ENCODE results near the gene PWWP2B. TPM values are rescaled to one million over a fixed set of nuclear protein-coding genes. Genes with fewer than 3 reads are reported as not detected.

Gene PWWP2B
- total and polyA plus RNA-seq, 2 of the 4 experiments (the other 2 are of a cell fraction), result 1.7 to 2.2 TPM

GRCh38 chr10:132357286-132358058 lies 39.5 kb upstream of the PWWP2B start:
- ATAC-seq (ENCODE audit: low read depth) (no peak), DNase-seq (no peak)
- 94% methylated on average over 8 of the region's 15 CpGs; no CpG with 5 or more reads in 1 of the 2 experiments for WGBS, 2 experiments (ENCODE audit: extremely low coverage in 2 of 2, insufficient read length in 1 of 2)
- Histone ChIP-seq H3K4me3 (ENCODE audit: insufficient read depth, low read depth, low read length) (no peak overlapping the region), H3K9ac (ENCODE audit: low read depth, low read length) (no peak overlapping the region), H2BK120ac (ENCODE audit: low read depth, low read length) (no peak overlapping the region), H3K14ac (replicated peaks; ENCODE audit: low read depth, low read length) (no peak overlapping the region), H3K56ac (ENCODE audit: extremely low read depth, insufficient read depth, low read length) (no peak overlapping the region), H3K4me1 (ENCODE audit: control insufficient read depth, insufficient read depth, low read length) (no peaks in the 10 kb centered on the region), H2AK9ac (replicated peaks; ENCODE audit: low read depth, low read length, poor library complexity) (no peak overlapping the region), H4K91ac (ENCODE audit: insufficient read depth, low read depth, low read length) (no peak overlapping the region), H3K9me1 (ENCODE audit: insufficient read depth, low read length) (no peaks in the 10 kb centered on the region), H3K36me3 (ENCODE audit: control insufficient read depth, insufficient read depth, low read length) (peaks cover 1% of the 10 kb centered on the region; the same call in 1 of the 2 replicates), H3K23ac (ENCODE audit: low read depth, low read length) (no peak overlapping the region), H2BK20ac (ENCODE audit: low read depth, low read length) (no peak overlapping the region), H2AK5ac (ENCODE audit: low read depth, low read length) (no peak overlapping the region), H3K18ac (ENCODE audit: low read depth, low read length) (no peak overlapping the region), H4K20me1 (ENCODE audit: insufficient read depth, low read length) (no peaks in the 10 kb centered on the region; the same call in 1 of the 2 replicates), H3K79me1 (ENCODE audit: low read depth in 1 of 2, low read length in 2 of 2) (no peaks in the 10 kb centered on the region), H3K4me2 (ENCODE audit: low read depth, low read length) (no peak overlapping the region), H4K8ac (ENCODE audit: low read depth in 2 of 2, low read length in 2 of 2) (no peak overlapping the region), H3K4ac (ENCODE audit: low read depth, low read length) (no peak overlapping the region), H2BK15ac (ENCODE audit: low read depth, low read length) (no peak overlapping the region), H2BK5ac (ENCODE audit: low read depth, low read length, poor library complexity, severe bottlenecking) (no peak overlapping the region), H3K27me3 (ENCODE audit: control insufficient read depth, insufficient read depth, low read length) (no peaks in the 10 kb centered on the region), H3K9me3 (ENCODE audit: control insufficient read depth, insufficient read depth, low read length) (no peaks in the 10 kb centered on the region), H3K27ac (ENCODE audit: insufficient read depth, low read length) (no peak overlapping the region), H4K5ac (ENCODE audit: low read depth, low read length) (no peak overlapping the region), H2AFZ (replicated peaks; ENCODE audit: low read length, poor library complexity) (no peak overlapping the region)
- in situ Hi-C loops (cut with MboI; ENCODE audit: low sequenced_read_pairs) (no loop called here), dilution Hi-C loops (cut with HindIII; ENCODE audit: low sequenced_read_pairs, unreplicated experiment) (no loop called here), intact Hi-C loops (cut with micrococcal nuclease) (no loop called here)
- no TSS peak for BruUV-seq (replicated peaks)
- CTCF ChIA-PET, result interaction anchor here (0.7 kb wide), 1 partner anchor 861 kb away, joined by 4 read pairs; no protein-coding TSS in a partner anchor
- POLR2A ChIA-PET (ENCODE audit: unreplicated experiment), result no interaction called here
- TF ChIP-seq USF2 (IDR thresholded peaks at IDR 0.05; ENCODE audit: low read depth, low read length), result no peak
- no peak for TF ChIP-seq CHD1 (IDR thresholded peaks at IDR 0.05; ENCODE audit: low read depth, low read length)
- TF ChIP-seq SMC3 (IDR thresholded peaks at IDR 0.05; ENCODE audit: low read depth, low read length), result no peak
- TF ChIP-seq FOS (IDR thresholded peaks at IDR 0.05; ENCODE audit: low read depth, low read length), result no peak
- no peak for TF ChIP-seq NFE2L2 (IDR thresholded peaks at IDR 0.05; ENCODE audit: low read depth, low read length)
- no peak for TF ChIP-seq CEBPB (IDR thresholded peaks at IDR 0.05; ENCODE audit: low read depth, low read length)
- no peak for TF ChIP-seq RCOR1 (IDR thresholded peaks at IDR 0.05; ENCODE audit: insufficient replicate concordance, low read length)
- no peak for TF ChIP-seq MAZ (IDR thresholded peaks at IDR 0.05; ENCODE audit: borderline replicate concordance, low read depth, low read length)
- no peak for TF ChIP-seq RAD21 (IDR thresholded peaks at IDR 0.05; ENCODE audit: low read length)
- TF ChIP-seq BHLHE40 (IDR thresholded peaks at IDR 0.05; ENCODE audit: low read depth, low read length), result no peak
- no peak for TF ChIP-seq CTCF (conservative IDR thresholded peaks at IDR 0.05; ENCODE audit: low read depth, low read length)

Measured in IMR-90 (cell line).